ENCODE results near the gene SH3BP2. TPM values are rescaled to one million over a fixed set of nuclear protein-coding genes. Genes with fewer than 3 reads are reported as not detected.

SH3BP2 gene
- total RNA-seq, 2 experiments from 2014 or later: 88.2 to 93.0 TPM

- H3K27ac Mint-ChIP-seq: peak overlapping the region; percentile 66
- peaks cover 27% of the 10 kb centered on the region for H3K36me3 Mint-ChIP-seq (ENCODE audit: low read depth)
- H3K4me1 Mint-ChIP-seq (ENCODE audit: low read depth): peaks cover 36% of the 10 kb centered on the region
- CTCF ChIA-PET: interaction anchor here (0.7 kb wide), 1 partner anchor 9 kb away, joined by 4 read pairs; no protein-coding TSS in a partner anchor
- no peaks in the 10 kb centered on the region for H3K27me3 Mint-ChIP-seq (ENCODE audit: low read depth)
- DNase-seq (no peak), ATAC-seq (no peak)
- POLR2A ChIA-PET: interaction anchor here (1.3 to 4.2 kb wide), 2 partner anchors 9 to 12 kb away, joined by 4 to 30 read pairs; no protein-coding TSS in a partner anchor
- H3K9me3 Mint-ChIP-seq (ENCODE audit: insufficient read depth): no peaks in the 10 kb centered on the region
- no peak overlapping the region for H3K4me3 Mint-ChIP-seq
Observed at GRCh38 chr4:2809610-2810180, 16.8 kb downstream of the SH3BP2 start.

GRCh38 chr4:2810388-2810787, 17.5 kb downstream of the SH3BP2 start:
- DNase-seq: no peak
- peak overlapping the region; percentile 98 for H3K27ac Mint-ChIP-seq
- H3K36me3 Mint-ChIP-seq (ENCODE audit: low read depth): peaks cover 32% of the 10 kb centered on the region
- ChIA-PET CTCF (interaction anchor here (0.7 to 1.9 kb wide), 2 partner anchors 8 to 47 kb away, joined by 4 to 5 read pairs; no protein-coding TSS in a partner anchor), POLR2A (interaction anchor here (1.3 to 4.2 kb wide), 2 partner anchors 10 to 12 kb away, joined by 4 to 30 read pairs; no protein-coding TSS in a partner anchor)
- H3K27me3 Mint-ChIP-seq (ENCODE audit: low read depth): no peaks in the 10 kb centered on the region
- no peak for ATAC-seq
- no peak overlapping the region for H3K4me3 Mint-ChIP-seq
- peaks cover 43% of the 10 kb centered on the region for H3K4me1 Mint-ChIP-seq (ENCODE audit: low read depth)
- no peaks in the 10 kb centered on the region for H3K9me3 Mint-ChIP-seq (ENCODE audit: insufficient read depth)

DNA sequence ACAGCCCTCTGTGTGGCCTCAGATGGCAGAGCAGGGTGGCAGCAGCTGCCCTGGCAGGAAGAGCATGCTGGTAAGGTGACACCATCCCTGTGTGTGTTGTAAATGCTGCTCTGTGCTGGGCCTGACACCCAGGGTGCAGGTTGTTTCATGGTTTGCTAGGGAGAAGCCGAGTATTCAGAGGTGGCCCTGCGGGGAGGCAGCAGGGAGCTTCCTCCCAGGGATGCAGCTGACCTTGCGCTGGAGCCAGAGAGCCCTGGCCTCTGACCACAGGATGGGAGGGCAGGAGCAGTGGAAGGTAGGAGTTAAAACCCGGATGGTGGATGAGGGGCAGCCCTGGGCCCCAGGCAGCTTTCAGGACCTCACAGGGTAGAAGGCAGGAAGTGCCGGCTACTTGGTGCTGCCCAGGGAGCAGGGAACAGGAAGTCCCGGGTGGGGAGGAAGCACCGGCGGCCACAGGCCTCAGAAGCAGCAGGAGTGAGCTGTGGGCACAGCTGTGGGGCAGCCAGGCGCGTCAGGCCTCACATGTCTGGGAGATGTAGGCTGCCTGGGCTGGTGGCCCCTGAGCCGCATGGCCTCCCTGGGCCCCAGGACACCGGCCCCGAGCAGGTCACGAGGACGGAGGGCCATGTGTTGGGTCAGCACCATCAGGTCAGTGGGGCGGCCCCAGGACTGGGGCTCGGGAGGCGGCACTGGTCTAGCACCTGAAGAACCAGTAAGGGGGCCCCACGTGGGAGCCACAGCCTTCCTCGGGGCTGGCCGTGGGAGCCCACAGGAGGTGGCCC, 19.1 kb downstream of the SH3BP2 start:
- Mint-ChIP-seq H3K9me3 (ENCODE audit: insufficient read depth) (no peaks in the 10 kb centered on the region), H3K27me3 (ENCODE audit: low read depth) (no peaks in the 10 kb centered on the region), H3K4me3 (peak overlapping the region; percentile 92), H3K36me3 (ENCODE audit: low read depth) (peaks cover 45% of the 10 kb centered on the region), H3K4me1 (ENCODE audit: low read depth) (peaks cover 58% of the 10 kb centered on the region), H3K27ac (peak overlapping the region; percentile 98)
- ChIA-PET POLR2A (interaction anchor here (0.7 to 4.2 kb wide), 5 partner anchors 9 to 42 kb away, joined by 3 to 30 read pairs (median 5); no protein-coding TSS in a partner anchor), CTCF (interaction anchor here (0.7 to 1.9 kb wide), 5 partner anchors 13 to 130 kb away, joined by 3 to 5 read pairs (median 4); no protein-coding TSS in a partner anchor)
- DNase-seq (peak; percentile 82), ATAC-seq (peak; percentile 85)

DNA sequence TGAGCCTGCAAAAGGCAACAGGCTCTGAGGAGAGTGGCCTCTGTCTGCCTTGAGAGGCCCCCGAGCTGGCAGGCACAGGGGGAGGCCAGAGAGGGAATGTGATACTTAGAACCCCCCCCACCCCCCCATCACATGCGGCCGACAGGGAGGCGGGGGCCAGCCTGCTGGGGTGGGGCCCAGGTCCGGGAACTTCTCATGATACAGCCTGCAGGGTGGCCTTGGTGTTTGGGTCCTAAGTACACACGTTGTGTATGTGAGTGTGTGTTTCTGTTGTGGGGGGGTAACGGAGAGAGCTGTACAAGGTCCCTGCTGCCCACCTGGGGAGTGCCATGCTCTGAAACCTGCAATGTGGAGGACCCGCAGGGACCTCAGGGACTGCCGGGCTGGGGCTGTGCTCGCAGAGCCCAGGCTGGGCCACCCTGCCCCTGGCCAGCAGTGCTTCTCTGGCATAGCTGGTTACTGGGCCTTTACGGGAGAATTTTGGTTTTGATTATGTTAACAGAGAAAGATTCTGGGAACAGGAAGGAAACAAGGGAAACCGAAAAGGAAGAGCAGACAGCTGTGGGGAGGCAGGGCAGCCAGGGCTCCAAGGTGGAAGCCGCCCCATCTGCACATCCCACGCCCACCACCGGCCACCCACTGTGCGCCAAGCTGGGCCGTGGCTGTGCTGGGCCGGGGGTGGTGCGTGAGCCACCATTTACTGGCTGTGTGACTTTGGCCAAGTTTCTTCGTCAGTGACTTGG, 19.9 kb downstream of the SH3BP2 start:
- Mint-ChIP-seq H3K4me3 (peak overlapping the region; percentile 92), H3K4me1 (ENCODE audit: low read depth) (peaks cover 66% of the 10 kb centered on the region), H3K9me3 (ENCODE audit: insufficient read depth) (no peaks in the 10 kb centered on the region), H3K27ac (peak overlapping the region; percentile 98), H3K27me3 (ENCODE audit: low read depth) (no peaks in the 10 kb centered on the region), H3K36me3 (ENCODE audit: low read depth) (peaks cover 51% of the 10 kb centered on the region)
- ChIA-PET POLR2A (interaction anchor here (0.7 to 4.2 kb wide), 8 partner anchors 9 to 67 kb away, joined by 3 to 30 read pairs (median 6); no protein-coding TSS in a partner anchor), CTCF (interaction anchor here (1.1 to 1.7 kb wide), 4 partner anchors 14 to 123 kb away, joined by 3 to 6 read pairs (median 4); no protein-coding TSS in a partner anchor)
- DNase-seq: no peak
- peak; percentile 16 for ATAC-seq

DNA sequence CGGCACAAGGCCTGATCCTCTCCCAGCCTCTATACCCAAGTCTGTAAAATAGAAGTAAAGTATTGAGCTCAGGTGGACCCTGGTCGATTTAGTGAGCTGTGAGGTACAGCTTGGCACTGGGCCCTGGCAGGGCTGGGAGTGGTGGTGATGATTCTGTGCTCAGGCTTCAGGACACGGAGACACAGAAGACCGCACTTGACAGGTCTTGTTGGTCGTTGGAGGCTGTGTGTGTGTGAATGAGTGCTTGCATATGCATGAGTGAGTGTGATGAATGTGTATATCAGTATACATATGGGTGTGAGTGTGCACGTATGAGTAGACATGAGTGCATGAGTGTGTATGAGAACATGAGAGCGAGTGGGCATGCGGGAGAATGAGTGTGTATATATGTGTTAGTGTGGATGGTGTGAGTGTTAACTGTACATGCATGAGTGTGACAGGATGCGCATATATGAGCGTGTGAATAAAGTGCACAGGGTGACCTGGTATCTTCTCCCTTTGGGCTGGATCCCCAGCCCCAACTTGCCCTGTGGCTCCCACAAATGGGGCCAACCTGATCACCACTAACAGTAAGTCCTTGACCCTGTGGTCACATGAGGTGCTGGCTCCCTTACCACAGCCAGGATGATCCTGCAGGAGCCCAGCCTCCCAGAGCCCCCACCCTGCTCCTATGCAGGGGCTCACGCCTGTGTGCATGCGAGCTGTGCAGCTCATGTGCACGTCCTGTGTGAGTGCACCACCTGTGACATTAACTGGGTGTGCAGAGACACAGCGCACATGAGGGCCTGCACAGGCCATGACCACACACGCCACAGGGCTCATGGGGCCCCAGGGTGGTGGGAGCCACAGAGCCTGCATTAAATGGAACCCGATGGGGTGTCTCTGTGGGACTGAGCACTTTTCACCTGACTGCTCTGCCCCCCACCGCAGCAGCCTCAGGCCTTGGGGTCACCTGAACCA, 20.8 kb downstream of the SH3BP2 start:
- no peak for ATAC-seq
- Mint-ChIP-seq H3K27ac (peak overlapping the region; percentile 98), H3K36me3 (ENCODE audit: low read depth) (peaks cover 51% of the 10 kb centered on the region), H3K4me3 (peak overlapping the region; percentile 92), H3K9me3 (ENCODE audit: insufficient read depth) (no peaks in the 10 kb centered on the region), H3K4me1 (ENCODE audit: low read depth) (peaks cover 66% of the 10 kb centered on the region), H3K27me3 (ENCODE audit: low read depth) (no peaks in the 10 kb centered on the region)
- no peak for DNase-seq
- CTCF ChIA-PET: interaction anchor here (1.3 to 1.7 kb wide), 3 partner anchors 15 to 122 kb away, joined by 4 to 6 read pairs (median 4); no protein-coding TSS in a partner anchor
- POLR2A ChIA-PET: interaction anchor here (0.6 to 4.2 kb wide), 7 partner anchors 16 to 1091 kb away, joined by 3 to 30 read pairs (median 4); partner anchors contain the start of gene ADD1

- peak; percentile 44 for DNase-seq
- Mint-ChIP-seq H3K4me1 (ENCODE audit: low read depth) (peaks cover 73% of the 10 kb centered on the region), H3K9me3 (ENCODE audit: insufficient read depth) (no peaks in the 10 kb centered on the region), H3K27ac (peak overlapping the region; percentile 98), H3K4me3 (peak overlapping the region; percentile 92), H3K27me3 (ENCODE audit: low read depth) (no peaks in the 10 kb centered on the region), H3K36me3 (ENCODE audit: low read depth) (peaks cover 55% of the 10 kb centered on the region)
- no peak for ATAC-seq
- CTCF ChIA-PET: no interaction called here
- POLR2A ChIA-PET: interaction anchor here (0.6 to 2.4 kb wide), 2 partner anchors 24 to 1092 kb away, joined by 3 to 8 read pairs; no protein-coding TSS in a partner anchor
Observed at GRCh38 chr4:2814627-2815270, 21.9 kb downstream of the SH3BP2 start.

- CTCF ChIA-PET: no interaction called here
Observed at GRCh38 chr4:2816401-2816954, 23.6 kb downstream of the SH3BP2 start.

GRCh38 chr4:2817137-2817536, 24.3 kb downstream of the SH3BP2 start:
- H3K4me1 Mint-ChIP-seq (ENCODE audit: low read depth): peaks cover 63% of the 10 kb centered on the region
- H3K27ac Mint-ChIP-seq: peak overlapping the region; percentile 62
- DNase-seq (no peak), ATAC-seq (no peak)
- peak overlapping the region; percentile 73 for H3K4me3 Mint-ChIP-seq
- no peaks in the 10 kb centered on the region for H3K9me3 Mint-ChIP-seq (ENCODE audit: insufficient read depth)
- ChIA-PET POLR2A (no interaction called here), CTCF (no interaction called here)
- H3K27me3 Mint-ChIP-seq (ENCODE audit: low read depth): no peaks in the 10 kb centered on the region
- H3K36me3 Mint-ChIP-seq (ENCODE audit: low read depth): peaks cover 52% of the 10 kb centered on the region

More at GRCh38 chr4:2816401-2816954, 23.6 kb downstream of the SH3BP2 start:
- no peak for DNase-seq
- Mint-ChIP-seq H3K27me3 (ENCODE audit: low read depth) (no peaks in the 10 kb centered on the region), H3K36me3 (ENCODE audit: low read depth) (peaks cover 55% of the 10 kb centered on the region), H3K4me3 (peak overlapping the region; percentile 73), H3K27ac (peak overlapping the region; percentile 62), H3K9me3 (ENCODE audit: insufficient read depth) (no peaks in the 10 kb centered on the region), H3K4me1 (ENCODE audit: low read depth) (peaks cover 69% of the 10 kb centered on the region)
- no peak for ATAC-seq
- POLR2A ChIA-PET: no interaction called here

GRCh38 chr4:2817701-2818350, 24.9 kb downstream of the SH3BP2 start:
- POLR2A ChIA-PET: no interaction called here
- peak overlapping the region; percentile 62 for H3K27ac Mint-ChIP-seq
- peak overlapping the region; percentile 73 for H3K4me3 Mint-ChIP-seq
- H3K36me3 Mint-ChIP-seq (ENCODE audit: low read depth): peaks cover 53% of the 10 kb centered on the region
- CTCF ChIA-PET: interaction anchor here (1.1 to 1.6 kb wide), 2 partner anchors 8 to 54 kb away, joined by 3 to 4 read pairs; no protein-coding TSS in a partner anchor
- peaks cover 63% of the 10 kb centered on the region for H3K4me1 Mint-ChIP-seq (ENCODE audit: low read depth)
- DNase-seq (no peak), ATAC-seq (peak; percentile 40)
- no peaks in the 10 kb centered on the region for H3K27me3 Mint-ChIP-seq (ENCODE audit: low read depth)
- H3K9me3 Mint-ChIP-seq (ENCODE audit: insufficient read depth): no peaks in the 10 kb centered on the region

All from activated CD8-positive, alpha-beta T cell treated with anti-CD3 and anti-CD28 coated beads, Interleukin-2, amount 10 ng/mL, durations not matched to agents 7 days and 5 days (primary cell).